ENCODE data around the gene ZBTB37.
"Not testable (repeated sequence)": the region's sequence is repeated elsewhere in the genome, so short reads cannot be mapped to it uniquely, and the experiment has no call there.

ZBTB37 gene

DNA sequence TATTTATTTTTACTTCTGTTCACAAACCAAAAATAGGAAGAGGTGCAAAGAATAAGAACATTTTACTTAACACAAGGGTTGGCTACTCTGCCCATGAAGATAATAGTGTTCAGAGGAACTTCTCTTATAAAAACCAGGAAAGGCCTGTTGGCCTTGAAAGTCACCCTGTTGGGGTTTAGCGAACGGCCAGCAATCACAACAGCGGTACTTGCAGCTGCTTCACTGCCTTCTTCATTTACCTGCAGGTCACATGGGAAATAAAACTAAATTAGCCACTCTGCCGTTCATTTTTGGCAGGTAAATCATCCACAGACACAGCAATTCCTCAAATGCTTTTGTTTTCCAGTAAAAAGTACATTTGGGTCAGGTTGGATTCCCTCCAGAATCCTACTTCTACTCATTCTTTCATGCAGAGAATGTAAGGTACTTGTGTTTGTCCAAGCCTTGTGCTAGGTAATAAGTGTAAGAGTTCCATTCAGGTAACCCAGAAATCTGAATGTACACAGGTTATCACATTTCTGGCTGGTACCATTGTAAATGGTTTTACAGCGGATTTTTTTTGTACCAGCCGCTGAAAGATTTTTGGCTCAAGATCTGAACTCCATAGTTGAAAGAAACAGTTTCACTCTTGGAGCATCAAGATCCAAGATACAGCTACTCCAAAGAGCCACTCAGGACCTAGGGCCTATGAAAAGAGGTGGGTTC, 35.8 kb downstream of the ZBTB37 start:
- DNase-seq (ENCODE audit: low spot score) = no peak

DNA sequence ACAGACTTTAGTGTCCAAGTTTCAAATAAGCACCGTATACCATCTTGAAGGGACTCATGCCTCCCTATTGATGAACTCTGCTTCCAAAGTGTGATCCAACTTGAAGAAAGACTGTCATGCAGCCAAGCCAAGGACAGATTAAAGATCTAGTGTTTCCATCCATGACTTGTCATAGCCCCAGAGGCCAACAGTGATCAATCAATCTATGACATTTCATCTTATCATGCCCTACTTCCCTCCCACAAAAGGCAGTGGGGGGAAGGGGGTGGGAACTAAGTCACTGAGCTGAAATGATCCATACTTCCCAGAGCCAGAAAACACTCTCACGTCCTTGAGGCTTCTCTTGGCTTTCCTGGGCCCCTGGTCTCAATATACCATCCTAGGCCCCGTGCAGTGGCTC, 44.9 kb downstream of the ZBTB37 start:
- DNase-seq (ENCODE audit: low spot score) = no peak

DNA sequence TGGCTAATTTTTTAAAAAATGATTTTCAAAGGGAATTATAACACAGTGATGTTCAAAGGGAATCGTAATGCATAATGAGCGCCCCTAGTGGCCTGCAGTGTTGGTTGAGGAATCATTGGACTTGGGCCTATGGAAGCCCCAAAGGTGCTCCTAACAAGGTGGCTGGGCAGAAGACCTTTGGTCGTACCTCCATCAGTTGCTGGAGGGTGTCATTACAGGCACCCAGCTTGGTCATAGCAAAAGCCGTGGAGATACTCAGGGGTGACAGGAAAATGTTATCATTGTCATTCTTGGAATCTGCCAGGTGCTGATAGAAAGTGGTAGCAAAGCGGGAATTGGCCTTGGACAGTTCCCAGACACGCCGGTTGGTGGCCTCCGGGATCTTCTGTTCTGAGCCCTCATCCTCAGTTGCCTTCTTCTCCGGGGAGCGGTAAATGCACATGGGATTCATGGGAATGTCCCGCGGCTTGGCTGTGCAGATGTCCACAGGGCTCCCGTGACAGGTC, 46.2 kb downstream of the ZBTB37 start:
- no peak for DNase-seq (ENCODE audit: low spot score)

- DNase-seq (ENCODE audit: low spot score) = no peak
Measured at GRCh38 chr1:173915596-173915995, 47.4 kb downstream of the ZBTB37 start.

DNA sequence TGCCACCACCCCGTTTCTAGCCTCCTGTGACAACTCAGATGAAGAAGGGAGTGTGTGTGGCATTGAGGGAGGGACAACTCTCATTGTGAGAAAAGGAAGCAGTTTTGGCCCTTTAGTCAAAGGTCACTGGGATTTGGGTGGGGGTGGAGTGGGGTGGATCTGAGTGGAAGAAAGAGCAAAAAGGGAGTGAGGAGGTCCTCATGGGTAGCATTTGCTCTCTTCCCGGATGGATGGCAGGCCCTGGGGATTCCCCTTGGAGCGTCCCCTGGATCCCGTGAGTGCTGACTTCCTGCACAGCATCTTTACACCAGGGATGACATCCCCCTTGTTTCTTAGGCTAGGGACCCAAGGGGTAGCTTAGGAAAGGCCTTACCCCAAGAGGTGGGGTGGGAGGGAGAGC, 48.5 kb downstream of the ZBTB37 start:
- DNase-seq (ENCODE audit: low spot score) = no peak

DNA sequence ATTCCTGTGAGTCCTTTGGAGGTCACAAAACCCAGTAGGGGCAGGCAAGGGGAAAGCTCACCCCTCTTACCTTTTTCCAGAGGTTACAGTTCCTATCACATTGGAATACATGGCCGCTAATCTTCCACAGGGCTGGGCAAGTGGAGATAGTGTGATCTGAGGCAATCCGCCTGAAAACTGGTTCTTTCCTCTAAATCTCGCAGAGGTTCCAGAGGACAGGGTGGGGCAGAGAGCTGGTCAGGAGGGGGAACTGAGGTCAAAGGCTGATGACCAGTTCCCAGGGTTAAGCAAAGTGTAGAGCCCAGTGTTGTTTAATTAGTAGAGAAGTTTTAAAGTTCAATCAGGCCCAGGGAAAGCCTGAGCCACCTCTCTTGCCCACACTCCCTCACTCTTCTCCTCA, 49.0 kb downstream of the ZBTB37 start, which contains the start of gene SERPINC1:
TSS of gene SERPINC1 (minus strand) at position 179 of the 400 bp plus-strand sequence. CDS start at position 111, 68 bp downstream.
- DNase-seq (ENCODE audit: low spot score) = no peak

DNA sequence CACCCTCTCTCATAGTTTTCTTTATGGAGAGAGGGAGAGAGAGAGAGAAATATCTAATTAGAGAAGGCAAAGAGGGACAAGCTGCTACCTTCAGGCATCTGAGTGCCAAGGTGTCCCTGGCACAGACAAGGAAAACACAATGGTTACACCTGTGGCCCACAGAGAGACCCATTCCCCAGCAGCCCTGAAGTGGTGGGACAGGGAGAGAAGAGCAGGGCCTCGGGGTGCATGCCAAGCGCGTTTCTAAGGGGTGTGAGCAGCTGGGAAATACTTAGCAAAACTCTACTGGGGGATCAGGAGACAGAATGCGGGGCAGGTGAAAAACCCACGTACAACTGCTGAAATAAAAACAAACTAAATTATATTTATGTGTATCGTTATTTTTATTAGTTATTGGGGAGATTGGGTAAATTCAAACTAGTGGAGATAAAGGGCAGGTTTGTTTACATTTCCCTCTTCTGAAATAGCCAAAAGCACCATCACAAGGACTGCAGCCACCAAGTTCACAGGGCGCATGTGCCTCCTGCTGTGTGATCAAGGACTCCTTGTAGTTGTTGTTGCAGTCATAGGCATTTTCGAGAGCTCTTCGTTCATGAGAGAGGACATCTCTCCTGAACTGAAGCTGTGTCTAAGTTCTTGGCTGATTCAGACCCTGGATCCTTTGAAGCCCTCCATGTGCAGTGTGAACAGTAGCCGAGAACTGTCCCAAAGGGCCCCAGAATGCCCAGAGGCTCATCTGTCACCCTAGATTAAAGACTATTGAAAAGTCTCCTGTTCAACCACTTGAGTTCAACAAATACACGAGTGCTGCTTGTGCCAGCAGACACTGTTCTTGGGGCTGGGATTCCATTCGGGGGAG, 49.7 kb downstream of the ZBTB37 start:
- DNase-seq (ENCODE audit: low spot score) = no peak

DNA sequence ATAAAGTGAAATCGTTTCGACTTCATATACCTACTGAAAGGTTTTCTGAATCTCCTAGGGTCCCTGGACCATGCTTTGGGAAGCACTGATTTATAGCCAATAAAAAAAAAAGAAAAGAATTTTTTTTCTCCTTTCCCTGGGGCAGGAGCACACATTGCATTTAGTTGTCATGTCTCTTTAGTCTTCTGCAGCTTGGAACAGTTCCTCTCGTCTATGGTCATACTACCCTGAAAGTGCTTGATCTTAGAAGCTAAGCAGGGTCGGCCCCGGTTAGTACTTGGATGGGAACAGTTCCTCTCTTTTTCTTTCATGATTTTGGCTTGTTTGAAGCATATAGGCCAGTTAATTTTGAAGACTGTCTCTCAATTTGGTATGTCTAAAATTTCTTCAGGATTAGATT, 52.7 kb downstream of the ZBTB37 start:
- no peak for DNase-seq (ENCODE audit: low spot score)

- no peak for DNase-seq (ENCODE audit: low spot score)
Measured at GRCh38 chr1:173925306-173926242, 57.4 kb downstream of the ZBTB37 start.

- DNase-seq (ENCODE audit: low spot score) = not testable (repeated sequence)
Measured at GRCh38 chr1:173930541-173930940, 62.4 kb downstream of the ZBTB37 start.

DNA sequence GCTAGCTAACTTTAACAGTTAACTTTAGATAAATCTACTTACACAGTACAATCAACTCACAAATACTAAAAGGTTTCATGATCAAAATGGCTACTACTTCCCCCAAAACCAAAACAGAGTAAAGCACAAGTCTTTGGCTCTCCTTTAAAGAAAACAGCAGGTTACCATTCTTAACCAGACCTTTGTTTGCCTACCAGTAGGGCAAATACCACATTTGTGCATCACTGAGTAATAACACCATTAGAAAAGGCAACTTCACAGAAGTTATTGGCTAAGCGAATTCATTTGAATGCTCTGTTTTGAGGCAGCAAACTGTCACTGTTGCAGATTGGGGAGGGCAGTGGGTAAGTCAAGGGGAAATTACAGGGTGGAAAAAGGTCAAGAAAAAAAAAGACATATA, 66.3 kb downstream of the ZBTB37 start:
- no peak for DNase-seq (ENCODE audit: low spot score)

- no peak for DNase-seq (ENCODE audit: low spot score)
Measured at GRCh38 chr1:173937062-173937461, 68.9 kb downstream of the ZBTB37 start.

DNA sequence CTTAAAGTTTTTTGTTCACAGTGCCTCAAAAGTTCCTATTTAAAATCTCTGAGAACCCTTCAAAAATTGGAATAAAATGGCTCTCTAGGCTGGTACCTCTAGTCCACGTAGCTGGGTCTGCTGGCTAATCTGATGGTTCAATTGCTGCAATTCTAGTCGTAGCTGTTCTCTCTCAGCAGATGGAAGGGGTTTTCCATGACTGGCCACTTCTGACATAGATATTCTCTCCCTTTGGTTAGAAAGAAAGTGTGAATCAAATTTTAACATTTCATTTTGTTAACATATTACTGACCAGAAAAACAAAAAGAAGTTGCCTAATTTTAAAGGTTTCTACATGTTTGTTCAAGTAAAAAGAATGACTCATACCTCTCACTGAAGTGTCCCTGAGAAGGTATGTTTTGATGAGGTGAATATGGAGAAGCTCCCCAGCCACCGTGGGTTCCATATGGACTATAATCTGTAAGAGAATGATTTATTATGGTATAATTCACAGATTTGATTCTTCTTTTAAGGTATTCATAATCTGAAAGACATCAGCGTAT, 78.3 kb downstream of the ZBTB37 start:
- no peak for DNase-seq (ENCODE audit: low spot score)

DNA sequence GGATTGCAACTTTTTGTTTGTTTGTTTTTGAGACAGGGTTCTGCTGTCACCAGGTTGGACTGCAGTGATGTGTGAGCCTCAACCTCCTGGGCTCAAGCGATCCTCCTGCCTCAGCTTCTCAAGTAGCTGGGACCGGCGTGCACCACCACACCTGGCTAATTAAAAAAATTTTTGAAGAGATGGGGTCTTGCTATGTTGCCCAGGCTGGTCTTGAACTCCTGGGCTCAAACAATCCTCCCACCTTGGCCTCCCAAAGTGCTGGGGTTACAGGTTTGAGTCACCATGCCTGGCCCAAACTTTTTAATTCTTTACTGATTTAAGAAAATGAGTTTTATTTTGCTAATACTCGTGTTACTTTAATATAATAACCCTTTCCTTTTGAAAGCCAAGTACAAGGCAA, 80.4 kb downstream of the ZBTB37 start:
- DNase-seq (ENCODE audit: low spot score) = no peak
